CD4-positive, alpha-beta T cell treated with Interleukin-4 for 1 hour (primary cell): ENCODE measurements around the gene RPP38.

ENCODE experiments used
- DNase-seq, 2 donors: peaks; one replicate each; pipeline ENCODE4 v3.0.0-alpha.2; 2020 to 2022

Gene RPP38

GRCh38 chr10:15113766-15114165, 16.6 kb downstream of the RPP38 start:
- no peak for DNase-seq

- DNase-seq = no peak
Observed at GRCh38 chr10:15116225-15116624, 19.1 kb downstream of the RPP38 start.

- DNase-seq = no peak
Observed at GRCh38 chr10:15118615-15119014, 21.5 kb downstream of the RPP38 start.

GRCh38 chr10:15120523-15120922, 23.4 kb downstream of the RPP38 start:
- DNase-seq = no peak

GRCh38 chr10:15121707-15122106, 24.6 kb downstream of the RPP38 start:
- DNase-seq = no peak

- DNase-seq = no peak
Observed at GRCh38 chr10:15122477-15123030, 25.4 kb downstream of the RPP38 start.

- peak in 1 of 2 donors; percentile 15 for DNase-seq
Observed at GRCh38 chr10:15123749-15124184, 26.6 kb downstream of the RPP38 start.

- DNase-seq = no peak
Observed at GRCh38 chr10:15124190-15124589, 27.0 kb downstream of the RPP38 start.

GRCh38 chr10:15124908-15125307, 27.8 kb downstream of the RPP38 start:
- DNase-seq = no peak

GRCh38 chr10:15131330-15131729, 34.2 kb downstream of the RPP38 start:
- DNase-seq = no peak

GRCh38 chr10:15136129-15137035, 39.2 kb downstream of the RPP38 start:
- no peak for DNase-seq

GRCh38 chr10:15137036-15137359, 39.8 kb downstream of the RPP38 start:
- no peak for DNase-seq

- no peak for DNase-seq
Observed at GRCh38 chr10:15137636-15138035, 40.5 kb downstream of the RPP38 start.

- no peak for DNase-seq
Observed at GRCh38 chr10:15140698-15141097, 43.5 kb downstream of the RPP38 start.

- DNase-seq = peak in 1 of 2 donors; percentile 69
Observed at GRCh38 chr10:15141136-15142054, 44.2 kb downstream of the RPP38 start.

GRCh38 chr10:15144788-15145187, 47.6 kb downstream of the RPP38 start:
- no peak for DNase-seq

- no peak for DNase-seq
Observed at GRCh38 chr10:15146366-15146765, 49.2 kb downstream of the RPP38 start.

- no peak for DNase-seq
Observed at GRCh38 chr10:15147594-15148392, 50.6 kb downstream of the RPP38 start.

- DNase-seq = no peak
Observed at GRCh38 chr10:15149042-15149771, 52.1 kb downstream of the RPP38 start.

GRCh38 chr10:15150563-15150962, 53.4 kb downstream of the RPP38 start:
- no peak for DNase-seq

- no peak for DNase-seq
Observed at GRCh38 chr10:15152556-15152955, 55.4 kb downstream of the RPP38 start.
